ENCODE data around the gene CNTN5.
"Not testable (repeated sequence)": the region's sequence is repeated elsewhere in the genome, so short reads cannot be mapped to it uniquely, and the experiment has no call there.

The CNTN5 gene

GRCh38 chr11:99066618-99067317, 46.0 kb downstream of the CNTN5 start:
- H3K9me3 ChIP-seq (ENCODE audit: low read depth, low read length), result no peaks in the 10 kb centered on the region
- peak; percentile 58 for DNase-seq (ENCODE audit: low read depth, low spot score)
- TF ChIP-seq POLR2AphosphoS5 (IDR thresholded peaks at IDR 0.05; ENCODE audit: borderline replicate concordance, low read depth, low read length) (peak; percentile 51; the same call in 1 of the 2 replicates), EZH2 (IDR thresholded peaks at IDR 0.05) (no peak)

DNA sequence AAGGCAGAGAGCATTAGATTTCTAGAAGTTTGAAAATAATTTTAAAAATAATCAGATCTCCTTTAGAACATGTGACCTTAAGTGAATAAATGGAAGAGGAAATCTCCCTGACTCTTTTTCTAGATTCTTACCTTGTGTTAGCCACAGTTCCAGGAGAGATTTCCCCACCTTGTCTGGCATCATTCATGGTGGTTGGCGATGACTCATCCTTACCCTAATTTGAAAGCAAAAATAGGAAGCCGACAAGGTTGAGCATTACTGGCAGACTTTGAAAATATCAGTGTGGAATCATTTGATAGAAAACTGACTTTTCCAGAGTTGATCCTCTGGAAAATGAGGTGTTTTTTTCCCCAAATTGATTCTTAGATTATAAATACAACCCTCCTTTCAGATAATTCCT, 48.1 kb downstream of the CNTN5 start:
- Histone ChIP-seq H3K4me3 (no peak overlapping the region), H3K36me3 (ENCODE audit: insufficient read depth, low read length) (no peaks in the 10 kb centered on the region), H3K27ac (no peak overlapping the region), H3K9ac (ENCODE audit: insufficient read length) (no peak overlapping the region), H3K9me3 (ENCODE audit: low read depth, low read length) (no peaks in the 10 kb centered on the region)
- no peak for DNase-seq (ENCODE audit: low read depth, low spot score)
- TF ChIP-seq FOXP2 (optimal IDR thresholded peaks at IDR 0.05; ENCODE audit: control extremely low read depth, extremely low read length, insufficient read depth) (no peak), POLR2AphosphoS5 (IDR thresholded peaks at IDR 0.05; ENCODE audit: borderline replicate concordance, low read depth, low read length) (no peak), EZH2 (IDR thresholded peaks at IDR 0.05) (no peak)

More at GRCh38 chr11:99066618-99067317, 46.0 kb downstream of the CNTN5 start:
- peak overlapping the region; percentile 21 for H3K4me3 ChIP-seq
- H3K36me3 ChIP-seq (ENCODE audit: insufficient read depth, low read length), result no peaks in the 10 kb centered on the region
- no peak overlapping the region for H3K27ac ChIP-seq
- H3K9ac ChIP-seq (ENCODE audit: insufficient read length), result no peak overlapping the region

DNA sequence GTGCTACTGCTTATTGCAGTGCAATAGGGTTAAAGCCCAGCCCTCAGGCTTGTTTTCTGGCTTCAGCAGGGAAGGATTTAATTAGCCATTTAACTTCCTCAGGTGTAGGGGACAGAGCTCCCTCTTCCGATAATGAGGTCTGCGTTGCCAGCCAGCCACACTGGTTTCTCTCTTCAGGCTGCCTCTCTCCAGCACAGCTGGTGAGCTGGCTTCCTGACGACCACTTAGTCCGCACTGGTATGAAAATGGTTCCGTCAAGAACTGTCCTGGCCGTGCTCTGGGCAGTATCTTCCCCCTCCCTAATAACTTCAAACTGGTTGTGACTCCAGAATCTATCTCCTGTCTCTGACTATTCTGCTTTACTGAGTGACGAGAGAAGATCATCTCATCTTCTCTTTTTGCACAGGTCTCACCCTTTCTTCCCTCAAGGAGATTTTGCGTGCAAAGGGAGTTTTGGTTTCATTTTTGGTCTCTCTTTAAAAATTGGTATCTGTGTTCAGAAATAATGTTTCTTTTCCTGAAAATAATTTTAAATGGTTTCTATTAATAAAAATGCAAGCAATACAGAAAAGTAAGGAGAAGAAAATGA, 49.2 kb downstream of the CNTN5 start:
- no peak overlapping the region for H3K4me3 ChIP-seq
- no peak overlapping the region for H3K27ac ChIP-seq
- TF ChIP-seq POLR2AphosphoS5 (IDR thresholded peaks at IDR 0.05; ENCODE audit: borderline replicate concordance, low read depth, low read length) (no peak), FOXP2 (optimal IDR thresholded peaks at IDR 0.05; ENCODE audit: control extremely low read depth, extremely low read length, insufficient read depth) (no peak), EZH2 (IDR thresholded peaks at IDR 0.05) (no peak)
- H3K36me3 ChIP-seq (ENCODE audit: insufficient read depth, low read length), result no peaks in the 10 kb centered on the region
- no peak for DNase-seq (ENCODE audit: low read depth, low spot score)
- no peak overlapping the region for H3K9ac ChIP-seq (ENCODE audit: insufficient read length)
- H3K9me3 ChIP-seq (ENCODE audit: low read depth, low read length), result no peaks in the 10 kb centered on the region

- TF ChIP-seq EZH2 (IDR thresholded peaks at IDR 0.05) (no peak), POLR2AphosphoS5 (IDR thresholded peaks at IDR 0.05; ENCODE audit: borderline replicate concordance, low read depth, low read length) (no peak), FOXP2 (optimal IDR thresholded peaks at IDR 0.05; ENCODE audit: control extremely low read depth, extremely low read length, insufficient read depth) (no peak)
- H3K9me3 ChIP-seq (ENCODE audit: low read depth, low read length), result no peaks in the 10 kb centered on the region
- H3K9ac ChIP-seq (ENCODE audit: insufficient read length), result no peak overlapping the region
Measured at GRCh38 chr11:99079576-99079975, 58.8 kb downstream of the CNTN5 start.

GRCh38 chr11:99080154-99080553, 59.4 kb downstream of the CNTN5 start:
- Histone ChIP-seq H3K9me3 (ENCODE audit: low read depth, low read length) (no peaks in the 10 kb centered on the region), H3K27ac (no peak overlapping the region), H3K36me3 (ENCODE audit: insufficient read depth, low read length) (no peaks in the 10 kb centered on the region), H3K4me3 (no peak overlapping the region), H3K9ac (ENCODE audit: insufficient read length) (no peak overlapping the region)
- DNase-seq (ENCODE audit: low read depth, low spot score), result no peak
- TF ChIP-seq FOXP2 (optimal IDR thresholded peaks at IDR 0.05; ENCODE audit: control extremely low read depth, extremely low read length, insufficient read depth) (no peak), POLR2AphosphoS5 (IDR thresholded peaks at IDR 0.05; ENCODE audit: borderline replicate concordance, low read depth, low read length) (no peak), EZH2 (IDR thresholded peaks at IDR 0.05) (no peak)

More at GRCh38 chr11:99079576-99079975, 58.8 kb downstream of the CNTN5 start:
- Histone ChIP-seq H3K27ac (no peak overlapping the region), H3K36me3 (ENCODE audit: insufficient read depth, low read length) (no peaks in the 10 kb centered on the region), H3K4me3 (no peak overlapping the region)
- DNase-seq (ENCODE audit: low read depth, low spot score), result no peak

DNA sequence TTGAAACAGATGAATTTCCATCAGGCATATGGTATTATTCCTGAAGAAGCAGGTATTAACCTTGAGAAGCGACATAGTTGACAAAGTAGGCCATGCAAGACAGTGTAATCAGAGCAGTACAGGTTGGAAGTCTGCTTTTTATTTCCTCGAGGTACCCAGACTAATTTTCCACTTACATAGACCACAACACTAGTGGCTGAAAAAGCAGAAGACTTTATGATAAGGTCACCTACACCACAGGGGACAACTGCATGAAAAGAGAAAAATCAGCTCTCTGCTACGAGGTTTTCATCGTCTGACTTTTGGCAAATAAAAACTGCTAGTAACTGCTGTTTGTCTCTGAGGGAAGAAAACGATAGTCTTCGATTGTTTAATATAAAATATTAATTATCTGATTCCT, 77.5 kb downstream of the CNTN5 start:
- H3K36me3 ChIP-seq (ENCODE audit: insufficient read depth, low read length), result no peaks in the 10 kb centered on the region
- no peak overlapping the region for H3K9ac ChIP-seq (ENCODE audit: insufficient read length)
- H3K9me3 ChIP-seq (ENCODE audit: low read depth, low read length), result no peaks in the 10 kb centered on the region
- H3K27ac ChIP-seq, result no peak overlapping the region
- TF ChIP-seq EZH2 (IDR thresholded peaks at IDR 0.05) (no peak), POLR2AphosphoS5 (IDR thresholded peaks at IDR 0.05; ENCODE audit: borderline replicate concordance, low read depth, low read length) (no peak), FOXP2 (optimal IDR thresholded peaks at IDR 0.05; ENCODE audit: control extremely low read depth, extremely low read length, insufficient read depth) (no peak)
- no peak overlapping the region for H3K4me3 ChIP-seq
- no peak for DNase-seq (ENCODE audit: low read depth, low spot score)

DNA sequence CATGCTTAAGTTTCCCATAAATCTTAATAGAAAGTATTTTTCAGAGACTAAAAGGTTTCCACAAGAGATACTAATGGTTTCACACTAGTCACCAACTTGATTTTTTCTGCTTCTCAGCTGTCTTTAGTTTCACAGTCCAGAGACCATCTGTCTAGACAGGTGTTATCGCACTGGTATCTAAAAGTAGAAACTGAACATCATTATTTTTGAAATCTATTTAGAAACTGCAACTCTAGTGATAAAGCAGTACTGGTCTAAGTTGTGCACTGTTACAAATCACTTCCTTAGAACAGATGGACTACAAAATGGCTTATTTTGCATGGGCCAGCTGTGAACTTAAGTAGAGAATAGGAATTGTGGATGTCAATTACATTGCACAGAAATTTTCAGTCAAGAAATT, 78.0 kb downstream of the CNTN5 start:
- TF ChIP-seq FOXP2 (optimal IDR thresholded peaks at IDR 0.05; ENCODE audit: control extremely low read depth, extremely low read length, insufficient read depth) (no peak), EZH2 (IDR thresholded peaks at IDR 0.05) (no peak), POLR2AphosphoS5 (IDR thresholded peaks at IDR 0.05; ENCODE audit: borderline replicate concordance, low read depth, low read length) (no peak)
- H3K9ac ChIP-seq (ENCODE audit: insufficient read length), result no peak overlapping the region
- no peak for DNase-seq (ENCODE audit: low read depth, low spot score)
- no peaks in the 10 kb centered on the region for H3K36me3 ChIP-seq (ENCODE audit: insufficient read depth, low read length)
- no peak overlapping the region for H3K27ac ChIP-seq
- no peak overlapping the region for H3K4me3 ChIP-seq
- no peaks in the 10 kb centered on the region for H3K9me3 ChIP-seq (ENCODE audit: low read depth, low read length)

GRCh38 chr11:99117603-99118002, 96.9 kb downstream of the CNTN5 start:
- Histone ChIP-seq H3K4me3 (no peak overlapping the region), H3K27ac (no peak overlapping the region), H3K9me3 (ENCODE audit: low read depth, low read length) (no peaks in the 10 kb centered on the region), H3K36me3 (ENCODE audit: insufficient read depth, low read length) (no peaks in the 10 kb centered on the region), H3K9ac (ENCODE audit: insufficient read length) (no peak overlapping the region)
- no peak for DNase-seq (ENCODE audit: low read depth, low spot score)
- no peak for TF ChIP-seq FOXP2 (optimal IDR thresholded peaks at IDR 0.05; ENCODE audit: control extremely low read depth, extremely low read length, insufficient read depth)

DNA sequence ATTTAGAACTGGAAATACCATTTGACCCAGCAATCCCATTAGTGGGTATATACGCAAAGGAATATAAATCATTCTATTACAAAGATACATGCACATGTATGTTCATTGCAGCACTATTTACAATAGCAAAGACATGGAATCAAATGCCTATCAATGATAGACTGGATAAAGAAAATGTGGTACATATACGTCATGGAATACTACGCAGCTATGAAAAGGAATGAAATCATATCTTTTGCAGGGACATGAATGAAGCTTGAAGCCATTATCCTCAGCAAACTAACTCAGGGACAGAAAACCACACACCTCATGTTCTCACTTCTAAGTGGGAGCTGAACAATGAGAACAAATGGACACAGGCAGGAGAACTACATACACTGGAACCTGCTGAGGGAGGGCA, 113.1 kb downstream of the CNTN5 start:
- H3K9ac ChIP-seq (ENCODE audit: insufficient read length); DNase-seq (ENCODE audit: low read depth, low spot score); H3K4me3 ChIP-seq; H3K27ac ChIP-seq; H3K9me3 ChIP-seq (ENCODE audit: low read depth, low read length); H3K36me3 ChIP-seq (ENCODE audit: insufficient read depth, low read length): not testable (repeated sequence)
